ENCODE measurements around the gene SPPL2C.
A peak's percentile ranks its signal among the peaks of the same experiment; 100 is the strongest.

The SPPL2C gene

GRCh38 chr17:45886852-45887251 lies 42.2 kb downstream of the SPPL2C start:
- DNase-seq (ENCODE audit: low read depth in 2 of 2): no peak
- H3K4me3 ChIP-seq (replicated peaks in 1 of 2; ENCODE audit: low read depth in 2 of 2, low read length in 2 of 2): no peak overlapping the region
- no peak for TF ChIP-seq CTCF (IDR thresholded peaks at IDR 0.05; ENCODE audit: low read depth, low read length)

- H3K4me3 ChIP-seq (replicated peaks in 1 of 2; ENCODE audit: low read depth in 2 of 2, low read length in 2 of 2): no peak overlapping the region
- no peak for TF ChIP-seq CTCF (IDR thresholded peaks at IDR 0.05; ENCODE audit: low read depth, low read length)
- no peak for DNase-seq (ENCODE audit: low read depth in 2 of 2)
Measured at GRCh38 chr17:45888392-45888791, 43.7 kb downstream of the SPPL2C start.

- no peak for DNase-seq (ENCODE audit: low read depth in 2 of 2)
- no peak overlapping the region for H3K4me3 ChIP-seq (replicated peaks in 1 of 2; ENCODE audit: low read depth in 2 of 2, low read length in 2 of 2)
- TF ChIP-seq CTCF (IDR thresholded peaks at IDR 0.05; ENCODE audit: low read depth, low read length): no peak
Measured at GRCh38 chr17:45889579-45889978, 44.9 kb downstream of the SPPL2C start.

GRCh38 chr17:45893725-45894021 lies 49.0 kb downstream of the SPPL2C start:
- no peak for DNase-seq (ENCODE audit: low read depth in 2 of 2)
- TF ChIP-seq CTCF (IDR thresholded peaks at IDR 0.05; ENCODE audit: low read depth, low read length): no peak
- peak overlapping the region; percentile 47 to 56 for H3K4me3 ChIP-seq (replicated peaks in 1 of 2; ENCODE audit: low read depth in 2 of 2, low read length in 2 of 2)

- H3K4me3 ChIP-seq (replicated peaks in 1 of 2; ENCODE audit: low read depth in 2 of 2, low read length in 2 of 2): peak within 1 kb of the TSS; percentile 66 to 67
- peak; percentile 91 to 94 for DNase-seq (ENCODE audit: low read depth in 2 of 2)
- peak; percentile 43 for TF ChIP-seq CTCF (IDR thresholded peaks at IDR 0.05; ENCODE audit: low read depth, low read length)
Measured at GRCh38 chr17:45894022-45894784, 49.5 kb downstream of the SPPL2C start, which contains the start of gene MAPT. Gene MAPT (plus strand): TSS chr17:45894554. CDS start chr17:45962338, 67,784 bp downstream.

GRCh38 chr17:45895304-45895968 lies 50.8 kb downstream of the SPPL2C start:
- no peak for TF ChIP-seq CTCF (IDR thresholded peaks at IDR 0.05; ENCODE audit: low read depth, low read length)
- DNase-seq (ENCODE audit: low read depth in 2 of 2): peak in 1 of 2 donors; percentile 32
- peak overlapping the region in 1 of 2 donors; percentile 67 for H3K4me3 ChIP-seq (replicated peaks in 1 of 2; ENCODE audit: low read depth in 2 of 2, low read length in 2 of 2)
